ENCODE data around the gene DCUN1D1. TPM values are rescaled to one million over a fixed set of nuclear protein-coding genes. Genes with fewer than 3 reads are reported as not detected.

The DCUN1D1 gene
- 68.5 and 71.7 TPM in 2 replicates for total RNA-seq (2021)
- long read RNA-seq, full-length matches to known transcripts = 65 of 75 reads
- long read RNA-seq, partial matches to known transcripts = 4 of 75 reads
- long read RNA-seq, other reads (novel, unspliced or antisense) = 6 of 75 reads

DNA sequence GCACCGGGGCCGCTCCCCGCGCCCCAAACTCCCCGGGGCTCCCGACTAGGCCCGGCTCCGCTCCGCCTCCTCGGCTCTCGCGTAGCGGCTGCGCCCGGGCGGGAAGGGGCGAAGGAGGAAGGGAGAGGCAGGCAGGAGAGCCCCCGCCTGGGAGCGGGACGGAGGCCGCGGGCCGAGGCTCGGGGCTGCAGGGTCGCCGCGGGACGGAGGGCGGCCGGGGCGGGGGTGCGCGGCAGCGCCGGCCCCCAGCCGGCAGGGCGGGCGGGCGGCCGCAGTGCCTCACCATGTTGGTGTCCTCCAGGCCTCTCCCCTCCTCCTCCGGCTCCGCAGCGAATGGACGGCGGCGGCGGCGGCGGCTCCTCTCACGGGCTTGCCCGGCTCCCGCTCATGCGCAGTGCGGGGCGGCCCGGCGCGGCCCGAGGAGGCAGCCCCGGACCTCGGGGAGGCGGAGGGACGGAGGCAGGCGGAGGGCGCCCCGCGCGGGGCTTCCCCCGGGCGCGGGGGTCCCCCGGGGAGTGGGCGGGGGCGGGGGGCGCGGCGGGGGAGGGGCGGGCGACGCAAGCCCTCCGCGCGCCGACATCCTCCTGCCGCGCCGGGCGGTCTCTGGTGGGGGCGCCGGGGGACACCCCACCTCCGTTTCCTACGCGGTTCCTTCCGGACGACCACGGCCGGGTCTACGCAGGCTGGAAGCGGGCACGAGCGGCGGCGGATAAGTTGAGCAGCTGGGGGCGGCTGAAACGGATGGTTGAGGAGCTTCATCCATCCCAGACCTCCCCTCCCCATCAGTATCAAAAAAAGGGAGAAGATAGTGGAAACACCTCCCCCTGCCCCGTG lies at the start of gene DCUN1D1:
TSS of gene DCUN1D1 (minus strand) at position 335 of the 834 bp plus-strand sequence. CDS start at position 286, 49 bp downstream.
- Histone ChIP-seq H2BK15ac (ENCODE audit: low read depth, low read length) (no peak within 1 kb of the TSS), H3K9me3 (ENCODE audit: control insufficient read depth, low read depth, low read length) (no peaks in the 10 kb centered on the region), H2AK5ac (ENCODE audit: insufficient read length, low read length) (no peak within 1 kb of the TSS), H2BK12ac (ENCODE audit: insufficient read length, low read depth, low read length) (no peak within 1 kb of the TSS), H3K27ac (ENCODE audit: insufficient read length, low read depth, low read length) (no peak within 1 kb of the TSS), H3K4me2 (ENCODE audit: insufficient read depth, insufficient read length, low read length) (peak within 1 kb of the TSS; percentile 65), H3K23me2 (ENCODE audit: insufficient read length, low read depth, low read length, poor library complexity, severe bottlenecking) (no peaks in the 10 kb centered on the region), H3K79me1 (ENCODE audit: insufficient read depth, low read depth, low read length, poor library complexity, severe bottlenecking) (no peaks in the 10 kb centered on the region), H3K4ac (ENCODE audit: low read depth, low read length) (no peak within 1 kb of the TSS), H3T11ph (ENCODE audit: low read length) (no peak within 1 kb of the TSS), H3K56ac (ENCODE audit: insufficient read length, low read depth, low read length) (no peak within 1 kb of the TSS), H2AFZ (ENCODE audit: low read length) (no peak within 1 kb of the TSS), H4K20me1 (ENCODE audit: control insufficient read depth, insufficient read depth, insufficient read length) (no peaks in the 10 kb centered on the region), H2BK5ac (ENCODE audit: insufficient read length, low read length) (no peak within 1 kb of the TSS), H3K14ac (ENCODE audit: insufficient read depth, low read length) (peak within 1 kb of the TSS; percentile 74), H2BK20ac (ENCODE audit: low read depth, low read length, poor library complexity, severe bottlenecking) (no peak within 1 kb of the TSS), H3K79me2 (ENCODE audit: insufficient read depth, low read length) (peaks cover 15% of the 10 kb centered on the region; the same call in 1 of the 2 replicates), H3K27me3 (ENCODE audit: insufficient read depth, low read length) (no peaks in the 10 kb centered on the region), H4K91ac (ENCODE audit: insufficient read length, low read depth, low read length) (no peak within 1 kb of the TSS), H3K9ac (ENCODE audit: extremely low read depth, insufficient read length, low read length) (peak within 1 kb of the TSS; percentile 81), H4K5ac (ENCODE audit: insufficient read length, low read depth, low read length) (no peak within 1 kb of the TSS), H3K23ac (ENCODE audit: insufficient read length, low read depth, low read length) (no peak within 1 kb of the TSS), H3K18ac (ENCODE audit: insufficient read length, low read depth, low read length) (peak within 1 kb of the TSS; percentile 70), H4K8ac (replicated peaks; ENCODE audit: insufficient read length, low read depth, low read length) (no peak within 1 kb of the TSS), H3K4me1 (ENCODE audit: insufficient read depth, low read length) (peaks cover 4% of the 10 kb centered on the region; the same call in 1 of the 2 replicates), H2BK120ac (ENCODE audit: low read depth, low read length, poor library complexity, severe bottlenecking) (no peak within 1 kb of the TSS)
- TF ChIP-seq, protein P1, sequence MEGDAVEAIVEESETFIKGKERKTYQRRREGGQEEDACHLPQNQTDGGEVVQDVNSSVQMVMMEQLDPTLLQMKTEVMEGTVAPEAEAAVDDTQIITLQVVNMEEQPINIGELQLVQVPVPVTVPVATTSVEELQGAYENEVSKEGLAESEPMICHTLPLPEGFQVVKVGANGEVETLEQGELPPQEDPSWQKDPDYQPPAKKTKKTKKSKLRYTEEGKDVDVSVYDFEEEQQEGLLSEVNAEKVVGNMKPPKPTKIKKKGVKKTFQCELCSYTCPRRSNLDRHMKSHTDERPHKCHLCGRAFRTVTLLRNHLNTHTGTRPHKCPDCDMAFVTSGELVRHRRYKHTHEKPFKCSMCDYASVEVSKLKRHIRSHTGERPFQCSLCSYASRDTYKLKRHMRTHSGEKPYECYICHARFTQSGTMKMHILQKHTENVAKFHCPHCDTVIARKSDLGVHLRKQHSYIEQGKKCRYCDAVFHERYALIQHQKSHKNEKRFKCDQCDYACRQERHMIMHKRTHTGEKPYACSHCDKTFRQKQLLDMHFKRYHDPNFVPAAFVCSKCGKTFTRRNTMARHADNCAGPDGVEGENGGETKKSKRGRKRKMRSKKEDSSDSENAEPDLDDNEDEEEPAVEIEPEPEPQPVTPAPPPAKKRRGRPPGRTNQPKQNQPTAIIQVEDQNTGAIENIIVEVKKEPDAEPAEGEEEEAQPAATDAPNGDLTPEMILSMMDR (conservative IDR thresholded peaks at IDR 0.05) = no peak
- Mint-ChIP-seq H3K27me3 (ENCODE audit: low read depth) (no peaks in the 10 kb centered on the region), H3K4me1 (peaks cover 25 to 33% of the 10 kb centered on the region in 2 experiments), H3K4me3 (peak within 1 kb of the TSS; percentile 92 to 94), H3K9me3 (no peaks in the 10 kb centered on the region), H3K27ac (peak within 1 kb of the TSS; percentile 56 to 96 (median 63)), H3K36me3 (ENCODE audit: insufficient read depth in 1 of 3, low read depth in 3 of 3) (no peaks in the 10 kb centered on the region)
- DNase-seq = peak; percentile 86
- no CpG with 5 or more reads among the region's 106 CpGs for WGBS (ENCODE audit: extremely low coverage, insufficient read length, low lambda C conversion rate)
